GM12878 (cell line): ENCODE results near the gene TAGLN3. TPM values are rescaled to one million over a fixed set of nuclear protein-coding genes. Genes with fewer than 3 reads are reported as not detected.

Experiments used
- E4F1 ChIP-seq: fragments of 450-650 bp; IDR thresholded peaks from 2 replicates; pipeline ENCODE4 v1.6.1; 2018; ENCODE audit warnings: borderline replicate concordance, mild to moderate bottlenecking; ENCODE audit not compliant: partially characterized antibody
- JUNB ChIP-seq: IDR thresholded peaks from 2 replicates; pipeline ENCODE4 v1.6.1; 2016; ENCODE audit warnings: antibody characterized with exemption, mild to moderate bottlenecking
- PBX3 ChIP-seq: IDR thresholded peaks from 2 replicates; pipeline ENCODE4 v1.6.1; 2011; ENCODE audit warnings: mild to moderate bottlenecking, low read depth, low read length, moderate library complexity; ENCODE audit not compliant: insufficient replicate concordance
- polyA plus RNA-seq, 11 experiments: library from polyadenylated mRNA; depleted of rRNA in 4 of 11; unstranded in 6 of 11; stranded (reverse) in 5 of 11; fragments of >200 nt; fragmentation: Nextera tagmentation in 4 of 11; fragmentation: Illumina TruSeq in 1 of 11; extraction: Ambion mirVana in 4 of 11; extraction: Trizol in 1 of 11; gene quantifications; 1 replicate in 1 of 11; 2 replicates in 10 of 11; pipeline versions ENCODE4 v1.2.1 to v1.2.3, GENCODE V29; 2011 to 2016; ENCODE audit warnings: inconsistent platforms in 2 of 11, missing spikeins in 2 of 11, low read depth in 1 of 11
- total RNA-seq, 4 experiments: library from RNA; depleted of rRNA in 3 of 4; stranded (reverse); fragments of >200 nt in 3 of 4; fragmentation: Illumina TruSeq in 1 of 4; extraction: Trizol in 1 of 4; gene quantifications; 2 replicates each; pipeline versions ENCODE4 v1.2.1 to v1.2.3, GENCODE V29; 2013 to 2021
- TF ChIP-seq, protein P1 (sequence below): IDR thresholded peaks from 2 replicates; pipeline ENCODE4 v1.6.1; 2011; ENCODE audit warnings: borderline replicate concordance, low read depth, mild to moderate bottlenecking, moderate library complexity, low read length; ENCODE audit not compliant: insufficient read depth, poor library complexity, severe bottlenecking

The TAGLN3 gene
- total and polyA plus RNA-seq, 10 of the 15 experiments (the other 5 are each of a cell fraction or from before 2014, with no cell fraction given) = 0.06 to 0.53 (median 0.12) TPM; not detected in 3

GRCh38 chr3:111976254-111976653 lies 22.5 kb upstream of the TAGLN3 start (continued):
- TF ChIP-seq E4F1 (no peak), JUNB (no peak), PBX3 (no peak)
- TF ChIP-seq, protein P1, sequence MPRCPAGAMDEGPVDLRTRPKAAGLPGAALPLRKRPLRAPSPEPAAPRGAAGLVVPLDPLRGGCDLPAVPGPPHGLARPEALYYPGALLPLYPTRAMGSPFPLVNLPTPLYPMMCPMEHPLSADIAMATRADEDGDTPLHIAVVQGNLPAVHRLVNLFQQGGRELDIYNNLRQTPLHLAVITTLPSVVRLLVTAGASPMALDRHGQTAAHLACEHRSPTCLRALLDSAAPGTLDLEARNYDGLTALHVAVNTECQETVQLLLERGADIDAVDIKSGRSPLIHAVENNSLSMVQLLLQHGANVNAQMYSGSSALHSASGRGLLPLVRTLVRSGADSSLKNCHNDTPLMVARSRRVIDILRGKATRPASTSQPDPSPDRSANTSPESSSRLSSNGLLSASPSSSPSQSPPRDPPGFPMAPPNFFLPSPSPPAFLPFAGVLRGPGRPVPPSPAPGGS = no peak
